Measurements from ENCODE around the gene FGFRL1. TPM values are rescaled to one million over a fixed set of nuclear protein-coding genes. Genes with fewer than 3 reads are reported as not detected.

FGFRL1 gene
- polyA plus RNA-seq, 1 experiment = 11.2 TPM

DNA sequence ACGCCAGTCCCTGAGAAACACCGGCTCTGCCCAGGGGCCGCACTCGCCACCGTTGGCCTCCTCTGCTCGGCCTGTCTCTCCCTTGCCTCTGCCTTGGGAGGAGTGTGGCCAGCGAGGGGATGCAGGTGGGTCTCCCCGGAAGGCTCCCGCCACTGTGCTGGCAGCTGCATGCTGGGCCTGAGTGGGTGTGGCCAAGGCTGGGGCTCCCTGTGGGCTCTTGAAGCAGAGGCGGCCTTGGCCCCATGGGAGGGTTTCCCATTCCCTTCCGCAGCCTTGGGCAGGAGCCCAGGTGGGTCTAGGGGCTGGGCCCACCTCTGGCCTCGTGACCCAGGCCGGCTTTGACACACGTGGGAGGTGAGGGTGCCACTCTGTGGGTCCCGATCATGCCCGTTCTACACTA is 19.1 kb downstream of the FGFRL1 start:
- no peak for DNase-seq (ENCODE audit: low read depth, low spot score)
- Histone ChIP-seq H3K4me3 (ENCODE audit: low read depth, low read length) (no peak overlapping the region), H3K27ac (ENCODE audit: low read depth, low read length) (no peak overlapping the region), H3K9me3 (ENCODE audit: control insufficient read depth, insufficient read depth, low read length) (no peaks in the 10 kb centered on the region; the same call in 1 of the 2 replicates), H3K27me3 (ENCODE audit: control insufficient read depth, insufficient read depth, low read length) (no peaks in the 10 kb centered on the region)
- CTCF ChIA-PET = no interaction called here
- TF ChIP-seq CTCF (IDR thresholded peaks at IDR 0.05; ENCODE audit: low read depth, low read length) = no peak
- POLR2A ChIA-PET = no interaction called here

- DNase-seq (ENCODE audit: low read depth, low spot score) = no peak
- no peak overlapping the region for H3K27ac ChIP-seq (ENCODE audit: low read depth, low read length)
- ChIA-PET CTCF (no interaction called here), POLR2A (no interaction called here)
- no peaks in the 10 kb centered on the region for H3K27me3 ChIP-seq (ENCODE audit: control insufficient read depth, insufficient read depth, low read length)
- H3K9me3 ChIP-seq (ENCODE audit: control insufficient read depth, insufficient read depth, low read length) = no peaks in the 10 kb centered on the region; the same call in 1 of the 2 replicates
- no peak overlapping the region for H3K4me3 ChIP-seq (ENCODE audit: low read depth, low read length)
- no peak for TF ChIP-seq CTCF (IDR thresholded peaks at IDR 0.05; ENCODE audit: low read depth, low read length)
Measured at GRCh38 chr4:1031346-1031745, 19.9 kb downstream of the FGFRL1 start.

DNA sequence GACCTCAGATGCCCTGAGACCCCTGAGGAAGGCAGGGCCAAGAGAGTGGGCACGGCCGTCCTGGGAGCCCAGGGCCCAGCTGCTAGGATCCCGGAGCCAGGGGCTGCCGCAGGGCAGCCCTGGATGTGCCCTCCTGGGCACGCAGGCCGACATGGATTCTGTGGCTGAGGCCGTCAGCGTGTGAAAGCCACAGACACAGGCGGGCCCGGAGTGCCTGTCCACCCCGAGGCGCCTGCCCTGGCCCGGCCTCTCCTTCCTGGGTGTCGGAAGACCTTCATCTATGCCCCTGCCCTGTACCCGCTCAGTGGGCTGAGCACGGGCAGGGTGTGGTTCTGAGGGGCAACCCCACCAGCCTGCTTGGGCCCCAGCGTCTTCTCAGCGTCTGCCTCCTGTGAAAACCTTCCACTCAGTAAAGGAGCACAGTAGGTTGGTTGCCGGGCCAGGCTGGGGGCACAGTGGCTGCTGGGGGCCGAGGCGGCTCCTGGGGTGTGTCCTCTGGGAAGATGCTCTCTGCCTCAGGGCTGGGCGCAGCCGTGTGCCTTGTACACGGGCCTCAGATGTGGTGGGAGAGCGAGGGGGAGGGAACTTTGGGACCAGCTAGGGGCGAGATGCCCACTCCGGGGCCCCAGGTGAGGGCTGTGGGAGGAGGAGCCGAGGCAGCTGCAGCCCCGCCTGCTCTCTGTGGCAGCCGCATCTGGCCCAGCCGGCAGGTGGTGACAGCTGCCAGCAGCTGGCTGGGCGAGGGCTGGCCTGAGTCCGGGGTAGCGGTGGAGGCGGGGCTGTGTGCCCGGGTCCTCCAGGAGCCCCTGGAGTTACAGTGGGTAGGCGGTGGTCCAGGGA is 20.8 kb downstream of the FGFRL1 start:
- H3K27ac ChIP-seq (ENCODE audit: low read depth, low read length) = no peak overlapping the region
- H3K9me3 ChIP-seq (ENCODE audit: control insufficient read depth, insufficient read depth, low read length) = no peaks in the 10 kb centered on the region; the same call in 1 of the 2 replicates
- DNase-seq (ENCODE audit: low read depth, low spot score) = no peak
- POLR2A ChIA-PET = no interaction called here
- TF ChIP-seq CTCF (IDR thresholded peaks at IDR 0.05; ENCODE audit: low read depth, low read length) = no peak
- CTCF ChIA-PET = no interaction called here
- H3K4me3 ChIP-seq (ENCODE audit: low read depth, low read length) = no peak overlapping the region
- no peaks in the 10 kb centered on the region for H3K27me3 ChIP-seq (ENCODE audit: control insufficient read depth, insufficient read depth, low read length)

DNA sequence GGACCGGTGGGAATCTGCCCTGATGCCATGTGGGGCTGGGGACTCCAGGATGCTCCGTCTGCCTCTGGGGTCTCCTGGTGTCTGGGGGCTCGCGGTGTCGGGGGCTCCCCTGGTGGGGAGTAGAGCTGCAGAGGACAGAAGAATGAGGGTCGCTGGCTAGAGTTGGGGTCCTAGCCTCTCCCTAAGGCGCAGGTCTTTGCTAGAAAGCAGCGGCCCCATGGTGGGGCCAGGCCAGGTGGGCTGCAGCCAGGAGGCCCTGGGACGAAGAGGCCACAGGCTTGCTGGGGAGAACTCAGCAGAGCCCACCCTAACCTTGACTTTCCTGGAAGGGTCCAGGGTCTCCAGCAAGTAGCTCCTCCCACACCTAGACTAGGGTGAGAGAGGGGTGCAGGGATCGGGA is 21.4 kb downstream of the FGFRL1 start:
- Histone ChIP-seq H3K27me3 (ENCODE audit: control insufficient read depth, insufficient read depth, low read length) (no peaks in the 10 kb centered on the region), H3K9me3 (ENCODE audit: control insufficient read depth, insufficient read depth, low read length) (no peaks in the 10 kb centered on the region; the same call in 1 of the 2 replicates), H3K27ac (ENCODE audit: low read depth, low read length) (no peak overlapping the region), H3K4me3 (ENCODE audit: low read depth, low read length) (no peak overlapping the region)
- TF ChIP-seq CTCF (IDR thresholded peaks at IDR 0.05; ENCODE audit: low read depth, low read length) = no peak
- ChIA-PET CTCF (interaction anchor here (0.6 kb wide), 1 partner anchor 34 kb away, joined by 5 read pairs; no protein-coding TSS in a partner anchor), POLR2A (no interaction called here)
- DNase-seq (ENCODE audit: low read depth, low spot score) = no peak

GRCh38 chr4:1033840-1034551 is 22.6 kb downstream of the FGFRL1 start:
- ChIA-PET POLR2A (interaction anchor here (0.5 to 1.5 kb wide), 4 partner anchors 10 to 344 kb away, joined by 3 to 11 read pairs (median 4); no protein-coding TSS in a partner anchor), CTCF (interaction anchor here (1.0 kb wide), 1 partner anchor 659 kb away, joined by 3 read pairs; no protein-coding TSS in a partner anchor)
- Histone ChIP-seq H3K27me3 (ENCODE audit: control insufficient read depth, insufficient read depth, low read length) (no peaks in the 10 kb centered on the region), H3K27ac (ENCODE audit: low read depth, low read length) (no peak overlapping the region), H3K9me3 (ENCODE audit: control insufficient read depth, insufficient read depth, low read length) (no peaks in the 10 kb centered on the region; the same call in 1 of the 2 replicates), H3K4me3 (ENCODE audit: low read depth, low read length) (no peak overlapping the region)
- no peak for TF ChIP-seq CTCF (IDR thresholded peaks at IDR 0.05; ENCODE audit: low read depth, low read length)
- no peak for DNase-seq (ENCODE audit: low read depth, low spot score)
